ENCODE measurements around the gene TFB1M.

TFB1M gene

DNA sequence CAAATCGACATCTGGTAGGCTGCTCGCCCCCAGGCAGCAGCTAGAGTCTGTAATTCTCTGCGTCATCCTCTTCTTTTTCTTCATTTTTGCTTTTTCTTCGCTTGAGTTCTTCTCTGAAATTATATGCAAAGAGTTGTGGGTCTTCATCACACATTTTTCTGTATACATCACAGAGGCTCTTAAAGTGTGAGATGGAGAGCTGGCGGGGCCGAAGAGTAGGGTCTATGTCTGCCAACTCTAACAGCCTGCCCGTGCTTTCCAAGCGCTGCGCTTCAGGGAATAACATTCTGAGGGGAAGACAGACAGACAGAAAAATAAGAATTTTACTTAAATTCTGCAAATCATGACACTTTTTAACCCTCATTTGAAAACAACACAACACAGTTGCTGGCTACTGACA, 56.5 kb downstream of the TFB1M start:
- no peak overlapping the region for H2AFZ ChIP-seq (ENCODE audit: low read depth, low read length)
- TF ChIP-seq, protein P1, sequence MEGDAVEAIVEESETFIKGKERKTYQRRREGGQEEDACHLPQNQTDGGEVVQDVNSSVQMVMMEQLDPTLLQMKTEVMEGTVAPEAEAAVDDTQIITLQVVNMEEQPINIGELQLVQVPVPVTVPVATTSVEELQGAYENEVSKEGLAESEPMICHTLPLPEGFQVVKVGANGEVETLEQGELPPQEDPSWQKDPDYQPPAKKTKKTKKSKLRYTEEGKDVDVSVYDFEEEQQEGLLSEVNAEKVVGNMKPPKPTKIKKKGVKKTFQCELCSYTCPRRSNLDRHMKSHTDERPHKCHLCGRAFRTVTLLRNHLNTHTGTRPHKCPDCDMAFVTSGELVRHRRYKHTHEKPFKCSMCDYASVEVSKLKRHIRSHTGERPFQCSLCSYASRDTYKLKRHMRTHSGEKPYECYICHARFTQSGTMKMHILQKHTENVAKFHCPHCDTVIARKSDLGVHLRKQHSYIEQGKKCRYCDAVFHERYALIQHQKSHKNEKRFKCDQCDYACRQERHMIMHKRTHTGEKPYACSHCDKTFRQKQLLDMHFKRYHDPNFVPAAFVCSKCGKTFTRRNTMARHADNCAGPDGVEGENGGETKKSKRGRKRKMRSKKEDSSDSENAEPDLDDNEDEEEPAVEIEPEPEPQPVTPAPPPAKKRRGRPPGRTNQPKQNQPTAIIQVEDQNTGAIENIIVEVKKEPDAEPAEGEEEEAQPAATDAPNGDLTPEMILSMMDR (IDR thresholded peaks at IDR 0.05; ENCODE audit: low read depth, low read length), result no peak
- no peak for TF ChIP-seq EZH2phosphoT487 (IDR thresholded peaks at IDR 0.05; ENCODE audit: low read depth)
- no peaks in the 10 kb centered on the region for H3K9me3 ChIP-seq (ENCODE audit: insufficient read depth, low read length)
- H3K27me3 ChIP-seq (ENCODE audit: low read depth, low read length), result no peaks in the 10 kb centered on the region
- H3K9ac ChIP-seq (ENCODE audit: low read length), result no peak overlapping the region
- no peaks in the 10 kb centered on the region for H3K79me2 ChIP-seq (ENCODE audit: low read length)
- no peaks in the 10 kb centered on the region for H4K20me1 ChIP-seq (ENCODE audit: insufficient read depth, low read length)
- H3K36me3 ChIP-seq (replicated peaks; ENCODE audit: low read depth, low read length), result peaks cover 17% of the 10 kb centered on the region
- no peaks in the 10 kb centered on the region for H3K4me1 ChIP-seq (ENCODE audit: low read length)
- H3K4me3 ChIP-seq (ENCODE audit: low read length), result no peak overlapping the region
- no peak overlapping the region for H3K27ac ChIP-seq (ENCODE audit: low read length)
- H3K4me2 ChIP-seq (ENCODE audit: low read length), result no peak overlapping the region

DNA sequence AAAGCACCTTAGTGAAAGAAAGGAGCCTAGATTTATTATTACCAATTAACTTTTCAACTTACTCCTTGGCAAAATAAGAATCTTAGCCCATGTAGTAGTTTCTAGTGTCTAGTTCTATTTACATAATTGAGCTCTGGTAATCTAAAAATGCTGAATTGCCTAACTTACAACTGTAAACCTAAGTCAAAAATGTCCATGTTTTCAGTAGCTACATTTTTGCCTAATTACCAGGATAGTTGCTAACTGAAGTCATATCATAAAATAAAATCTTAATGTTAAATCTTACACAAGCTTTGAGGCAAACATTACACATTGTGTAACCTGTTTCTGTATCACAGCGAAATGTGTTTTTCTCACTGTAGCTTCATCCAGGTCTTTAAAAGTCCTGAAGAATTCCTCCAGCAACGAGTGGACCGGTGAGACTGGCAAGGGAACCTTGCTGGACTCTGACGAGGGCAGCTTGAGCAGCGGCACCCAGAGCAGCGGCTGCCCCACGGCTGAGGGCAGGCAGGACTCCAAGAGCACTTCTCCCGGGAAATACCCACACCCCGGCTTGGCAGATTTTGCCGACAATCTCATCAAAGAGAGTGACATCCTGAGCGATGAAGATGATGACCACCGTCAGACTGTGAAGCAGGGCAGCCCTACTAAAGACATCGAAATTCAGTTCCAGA, 58.0 kb downstream of the TFB1M start:
- H3K9ac ChIP-seq (ENCODE audit: low read length), result no peak overlapping the region
- no peak overlapping the region for H3K4me2 ChIP-seq (ENCODE audit: low read length)
- TF ChIP-seq, protein P1 (IDR thresholded peaks at IDR 0.05; ENCODE audit: low read depth, low read length), result no peak
- no peak for TF ChIP-seq EZH2phosphoT487 (IDR thresholded peaks at IDR 0.05; ENCODE audit: low read depth)
- no peak overlapping the region for H2AFZ ChIP-seq (ENCODE audit: low read depth, low read length)
- H3K79me2 ChIP-seq (ENCODE audit: low read length), result no peaks in the 10 kb centered on the region
- no peaks in the 10 kb centered on the region for H3K9me3 ChIP-seq (ENCODE audit: insufficient read depth, low read length)
- no peaks in the 10 kb centered on the region for H3K27me3 ChIP-seq (ENCODE audit: low read depth, low read length)
- H3K4me3 ChIP-seq (ENCODE audit: low read length), result no peak overlapping the region
- H4K20me1 ChIP-seq (ENCODE audit: insufficient read depth, low read length), result no peaks in the 10 kb centered on the region
- H3K36me3 ChIP-seq (replicated peaks; ENCODE audit: low read depth, low read length), result peaks cover 19% of the 10 kb centered on the region
- H3K4me1 ChIP-seq (ENCODE audit: low read length), result no peaks in the 10 kb centered on the region
- no peak overlapping the region for H3K27ac ChIP-seq (ENCODE audit: low read length)

DNA sequence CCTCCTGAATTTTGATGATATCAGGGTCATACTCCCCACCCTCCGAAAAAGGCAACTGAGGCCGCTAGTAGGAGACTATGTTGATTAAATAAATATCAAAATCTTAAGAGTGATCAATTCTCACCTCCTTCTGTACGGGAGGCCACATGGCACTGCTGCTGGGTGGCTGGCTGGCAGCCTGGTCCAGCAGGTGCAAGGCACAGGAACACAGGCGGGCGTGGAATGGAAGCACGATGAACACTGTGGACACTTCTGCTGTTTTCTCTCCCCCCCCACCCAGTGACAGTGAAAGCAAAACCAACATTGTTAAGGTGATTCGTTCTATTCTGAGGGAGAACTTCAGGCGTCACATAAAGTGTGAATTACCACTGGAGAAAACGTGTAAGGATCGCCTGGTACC, 60.1 kb downstream of the TFB1M start:
- H3K79me2 ChIP-seq (ENCODE audit: low read length), result no peaks in the 10 kb centered on the region
- H4K20me1 ChIP-seq (ENCODE audit: insufficient read depth, low read length), result no peaks in the 10 kb centered on the region
- no peak overlapping the region for H3K4me3 ChIP-seq (ENCODE audit: low read length)
- no peak overlapping the region for H3K27ac ChIP-seq (ENCODE audit: low read length)
- no peaks in the 10 kb centered on the region for H3K9me3 ChIP-seq (ENCODE audit: insufficient read depth, low read length)
- H3K4me2 ChIP-seq (ENCODE audit: low read length), result no peak overlapping the region
- H2AFZ ChIP-seq (ENCODE audit: low read depth, low read length), result no peak overlapping the region
- TF ChIP-seq EZH2phosphoT487 (IDR thresholded peaks at IDR 0.05; ENCODE audit: low read depth), result no peak
- TF ChIP-seq, protein P1 (IDR thresholded peaks at IDR 0.05; ENCODE audit: low read depth, low read length), result no peak
- no peaks in the 10 kb centered on the region for H3K27me3 ChIP-seq (ENCODE audit: low read depth, low read length)
- peaks cover 17% of the 10 kb centered on the region for H3K36me3 ChIP-seq (replicated peaks; ENCODE audit: low read depth, low read length)
- no peak overlapping the region for H3K9ac ChIP-seq (ENCODE audit: low read length)
- H3K4me1 ChIP-seq (ENCODE audit: low read length), result no peaks in the 10 kb centered on the region

DNA sequence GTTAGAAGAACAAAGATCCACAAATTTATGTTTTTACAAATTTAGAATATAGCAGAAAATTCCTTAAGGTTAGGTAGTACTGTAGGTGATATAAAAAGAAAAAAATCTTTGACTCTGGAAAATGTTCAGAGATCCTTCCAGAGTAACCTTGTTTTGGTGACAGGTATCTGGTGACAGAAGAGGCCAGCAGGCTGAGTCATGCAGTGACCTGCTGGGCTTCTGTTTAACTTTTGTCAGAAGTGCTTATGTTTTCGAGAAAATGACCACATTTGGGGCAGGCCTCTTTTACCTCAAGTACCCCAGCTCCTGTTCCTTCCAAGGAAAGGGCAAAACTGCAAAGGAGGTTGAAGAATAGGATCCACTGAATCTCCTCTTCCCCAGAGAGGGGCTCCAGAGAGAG, 60.9 kb downstream of the TFB1M start:
- no peaks in the 10 kb centered on the region for H3K9me3 ChIP-seq (ENCODE audit: insufficient read depth, low read length)
- TF ChIP-seq, protein P1 (IDR thresholded peaks at IDR 0.05; ENCODE audit: low read depth, low read length), result no peak
- no peak for TF ChIP-seq EZH2phosphoT487 (IDR thresholded peaks at IDR 0.05; ENCODE audit: low read depth)
- H3K36me3 ChIP-seq (replicated peaks; ENCODE audit: low read depth, low read length), result peaks cover 17% of the 10 kb centered on the region
- no peaks in the 10 kb centered on the region for H3K27me3 ChIP-seq (ENCODE audit: low read depth, low read length)
- H3K79me2 ChIP-seq (ENCODE audit: low read length), result no peaks in the 10 kb centered on the region
- no peak overlapping the region for H3K4me2 ChIP-seq (ENCODE audit: low read length)
- H3K27ac ChIP-seq (ENCODE audit: low read length), result no peak overlapping the region
- no peak overlapping the region for H2AFZ ChIP-seq (ENCODE audit: low read depth, low read length)
- peaks cover 3% of the 10 kb centered on the region for H3K4me1 ChIP-seq (ENCODE audit: low read length)
- H3K4me3 ChIP-seq (ENCODE audit: low read length), result no peak overlapping the region
- no peaks in the 10 kb centered on the region for H4K20me1 ChIP-seq (ENCODE audit: insufficient read depth, low read length)
- no peak overlapping the region for H3K9ac ChIP-seq (ENCODE audit: low read length)
